H9 (cell line): ENCODE results near the gene PRPF38B. TPM values are rescaled to one million over a fixed set of nuclear protein-coding genes. Genes with fewer than 3 reads are reported as not detected.

Experiments
- DNase-seq: peaks from one replicate; pipeline ENCODE4 v3.0.0-alpha.2; 2017
- H2AFZ ChIP-seq: one replicate; pipeline ENCODE4 v1.6.1; 2013; ENCODE audit warnings: mild to moderate bottlenecking, low read length, control low read depth, moderate library complexity
- H2AK5ac ChIP-seq: 2 replicates; pipeline ENCODE4 v1.6.1; 2013; ENCODE audit warnings: low read length, control low read depth, mixed read lengths; ENCODE audit not compliant: insufficient read length
- H2BK120ac ChIP-seq: one replicate; pipeline ENCODE4 v1.6.1; 2013; ENCODE audit warnings: low read depth, mild to moderate bottlenecking, low read length, control low read depth, inconsistent platforms; ENCODE audit not compliant: poor library complexity, severe bottlenecking
- H2BK12ac ChIP-seq: 2 replicates; pipeline ENCODE4 v1.6.1; 2013; ENCODE audit warnings: low read length, control low read depth, mixed read lengths, low read depth; ENCODE audit not compliant: insufficient read length
- H2BK15ac ChIP-seq: 2 replicates; pipeline ENCODE4 v1.6.1; 2013; ENCODE audit warnings: low read depth, low read length, control low read depth
- H2BK20ac ChIP-seq: one replicate; pipeline ENCODE4 v1.6.1; 2013; ENCODE audit warnings: low read depth, mild to moderate bottlenecking, low read length, control low read depth, inconsistent platforms; ENCODE audit not compliant: poor library complexity, severe bottlenecking
- H2BK5ac ChIP-seq: 2 replicates; pipeline ENCODE4 v1.6.1; 2013; ENCODE audit warnings: low read length, control low read depth, mixed read lengths; ENCODE audit not compliant: insufficient read length
- H3K14ac ChIP-seq: 2 replicates; pipeline ENCODE4 v1.6.1; 2013; ENCODE audit warnings: low read length, control low read depth; ENCODE audit not compliant: insufficient read depth
- H3K18ac ChIP-seq: 2 replicates; pipeline ENCODE4 v1.6.1; 2013; ENCODE audit warnings: low read depth, mild to moderate bottlenecking, mixed read lengths, low read length, control low read depth; ENCODE audit not compliant: insufficient read length
- H3K23ac ChIP-seq: 2 replicates; pipeline ENCODE4 v1.6.1; 2013; ENCODE audit warnings: low read length, control low read depth, mixed read lengths, low read depth; ENCODE audit not compliant: insufficient read length
- H3K23me2 ChIP-seq: 2 replicates; pipeline ENCODE4 v1.6.1; 2013; ENCODE audit warnings: low read depth, mild to moderate bottlenecking, mixed read lengths, low read length, control low read depth; ENCODE audit not compliant: insufficient read length, poor library complexity, severe bottlenecking
- H3K27ac ChIP-seq: 2 replicates; pipeline ENCODE4 v1.5.1; 2013; ENCODE audit warnings: low read length, control low read depth, mixed read lengths, low read depth; ENCODE audit not compliant: insufficient read length
- H3K27me3 ChIP-seq: 2 replicates; pipeline ENCODE4 v1.6.1; 2013; ENCODE audit warnings: low read length, control low read depth, inconsistent platforms; ENCODE audit not compliant: insufficient read depth
- H3K4ac ChIP-seq: 2 replicates; pipeline ENCODE4 v1.6.1; 2013; ENCODE audit warnings: low read depth, mild to moderate bottlenecking, control low read depth, inconsistent platforms, low read length, moderate library complexity
- H3K4me1 ChIP-seq: 2 replicates; pipeline ENCODE4 v1.6.1; 2013; ENCODE audit warnings: low read length, control low read depth, inconsistent platforms; ENCODE audit not compliant: insufficient read depth
- H3K4me2 ChIP-seq: 2 replicates; pipeline ENCODE4 v1.6.1; 2013; ENCODE audit warnings: low read length, control low read depth, mixed read lengths; ENCODE audit not compliant: insufficient read length, insufficient read depth
- H3K56ac ChIP-seq: 2 replicates; pipeline ENCODE4 v1.6.1; 2013; ENCODE audit warnings: low read depth, mild to moderate bottlenecking, mixed read lengths, low read length, control low read depth; ENCODE audit not compliant: insufficient read length
- H3K79me1 ChIP-seq: 2 replicates; pipeline ENCODE4 v1.6.1; 2013; ENCODE audit warnings: low read depth, mild to moderate bottlenecking, moderate library complexity, low read length, control low read depth, inconsistent platforms; ENCODE audit not compliant: insufficient read depth, poor library complexity, severe bottlenecking
- H3K79me2 ChIP-seq: 2 replicates; pipeline ENCODE4 v1.6.1; 2013; ENCODE audit warnings: low read length, control low read depth, inconsistent platforms; ENCODE audit not compliant: insufficient read depth
- H3K9ac ChIP-seq: 2 replicates; pipeline ENCODE4 v1.6.1; 2013; ENCODE audit warnings: low read length, control low read depth, mixed read lengths; ENCODE audit not compliant: insufficient read length; ENCODE audit errors: extremely low read depth
- H3K9me3 ChIP-seq: one replicate; pipeline ENCODE4 v1.6.1; 2013; ENCODE audit warnings: low read depth, low read length, inconsistent platforms; ENCODE audit not compliant: control insufficient read depth
- H3T11ph ChIP-seq: one replicate; pipeline ENCODE4 v1.6.1; 2013; ENCODE audit warnings: mild to moderate bottlenecking, low read length, control low read depth, inconsistent platforms
- H4K20me1 ChIP-seq: one replicate; pipeline ENCODE4 v1.6.1; 2013; ENCODE audit not compliant: control insufficient read depth, insufficient read length, insufficient read depth
- H4K5ac ChIP-seq: 2 replicates; pipeline ENCODE4 v1.6.1; 2013; ENCODE audit warnings: low read depth, mild to moderate bottlenecking, mixed read lengths, low read length, control low read depth; ENCODE audit not compliant: insufficient read length
- H4K8ac ChIP-seq: replicated peaks from 2 replicates; pipeline ENCODE4 v1.6.1; 2013; ENCODE audit warnings: low read length, control low read depth, mixed read lengths, low read depth; ENCODE audit not compliant: insufficient read length
- H4K91ac ChIP-seq: 2 replicates; pipeline ENCODE4 v1.6.1; 2013; ENCODE audit warnings: low read depth, mild to moderate bottlenecking, moderate library complexity, mixed read lengths, low read length, control low read depth; ENCODE audit not compliant: insufficient read length
- H3K27ac Mint-ChIP-seq, 3 experiments: 2 replicates in 2 of 3; 3 replicates in 1 of 3; pipeline ENCODE4 v1.8.0; 2020 to 2021; ENCODE audit warnings: mixed read lengths in 3 of 3, mild to moderate bottlenecking in 1 of 3, moderate library complexity in 1 of 3
- H3K27me3 Mint-ChIP-seq: 2 replicates; pipeline ENCODE4 v1.8.0; 2021; ENCODE audit warnings: low read depth, mild to moderate bottlenecking, moderate library complexity, mixed read lengths
- H3K36me3 Mint-ChIP-seq, 3 experiments: 2 replicates in 2 of 3; 3 replicates in 1 of 3; pipeline ENCODE4 v1.8.0; 2020 to 2021; ENCODE audit warnings: low read depth in 3 of 3, mixed read lengths in 3 of 3; ENCODE audit not compliant: insufficient read depth in 1 of 3
- H3K4me1 Mint-ChIP-seq, 2 experiments: 2 replicates each; pipeline ENCODE4 v1.8.0; 2020; ENCODE audit warnings: mixed read lengths in 2 of 2
- H3K4me3 Mint-ChIP-seq, 2 experiments: 2 replicates in 1 of 2; 3 replicates in 1 of 2; pipeline ENCODE4 v1.8.0; 2020 to 2021; ENCODE audit warnings: mild to moderate bottlenecking in 2 of 2, mixed read lengths in 2 of 2, moderate library complexity in 1 of 2
- H3K9me3 Mint-ChIP-seq, 2 experiments: 2 replicates in 1 of 2; 3 replicates in 1 of 2; pipeline ENCODE4 v1.8.0; 2020; ENCODE audit warnings: mild to moderate bottlenecking in 2 of 2, mixed read lengths in 2 of 2, moderate library complexity in 1 of 2
- CTCF ChIP-seq: fragments of 200-600 bp; sonication (generic); conservative IDR thresholded peaks from 3 replicates; pipeline ENCODE4 v1.8.0; 2021; ENCODE audit warnings: antibody characterized with exemption, mild to moderate bottlenecking
- WGBS: extraction: QIAGEN DNeasy Blood & Tissue Kit; methylation state at CpG from one replicate; pipeline ENCODE4 v1.1.7; 2013; ENCODE audit warnings: missing lambda C conversion rate, low lambda C conversion rate, mixed read lengths; ENCODE audit not compliant: insufficient read length; ENCODE audit errors: extremely low coverage; 5-methylcytosine and 5-hydroxymethylcytosine counted together
- total RNA-seq: library from RNA; stranded (reverse); gene quantifications from 2 replicates; pipeline ENCODE4 v1.2.1, GENCODE V29; 2021

The PRPF38B gene
- total RNA-seq, 1 experiment from 2014 or later: 60.0 TPM

DNA sequence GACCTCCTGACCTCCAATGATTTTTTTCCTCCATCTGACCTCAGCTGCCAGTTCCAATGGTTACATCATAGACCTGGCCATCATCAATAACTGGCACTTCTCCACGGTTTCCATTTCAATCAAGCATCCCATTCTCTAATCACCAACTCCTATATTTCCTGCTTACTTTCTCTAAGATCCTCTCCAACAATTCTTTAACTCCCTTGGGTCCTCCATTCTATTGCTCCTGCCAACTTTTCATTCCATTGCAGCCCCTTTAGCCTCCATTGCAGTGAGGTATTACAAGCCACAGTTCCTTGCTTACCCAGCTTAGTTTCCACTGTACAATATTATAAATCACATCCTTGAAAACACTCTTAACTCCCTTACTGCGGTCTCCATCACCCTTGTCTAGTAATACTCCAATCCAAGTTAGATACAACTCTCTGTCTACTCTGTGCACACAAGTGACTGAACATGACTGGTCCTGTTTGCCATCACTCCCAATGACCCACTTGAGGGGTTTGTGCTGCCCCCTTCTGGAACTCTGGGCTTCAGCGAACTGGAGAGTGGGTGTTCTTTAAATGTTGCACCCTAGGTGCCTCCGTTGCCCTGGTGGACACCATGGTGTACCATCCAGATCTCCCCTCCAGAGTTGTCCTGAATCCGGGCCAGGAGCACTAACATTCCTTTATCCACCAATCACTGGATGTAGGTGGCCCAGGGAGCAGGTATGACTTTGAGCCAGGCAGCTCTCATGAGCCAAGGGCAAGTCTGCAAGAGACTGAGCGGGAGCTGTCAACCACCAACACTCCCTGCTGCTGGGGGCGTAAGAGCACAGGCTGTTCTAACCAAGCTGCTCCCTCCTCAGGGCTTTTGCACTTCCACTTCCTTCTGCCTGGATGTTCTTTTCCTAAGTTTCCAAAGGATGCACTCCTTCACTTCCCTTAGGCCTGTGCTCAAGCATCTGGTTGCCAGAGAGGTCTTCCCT is 16.9 kb downstream of the PRPF38B start:
- no peak overlapping the region for H3K4me2 ChIP-seq
- DNase-seq: peak; percentile 75
- H2AFZ ChIP-seq: no peak overlapping the region
- no peak overlapping the region for H2BK15ac ChIP-seq
- no peak overlapping the region for H3K4ac ChIP-seq
- H3K79me1 ChIP-seq: no peaks in the 10 kb centered on the region
- H3K56ac ChIP-seq: no peak overlapping the region
- no peaks in the 10 kb centered on the region for H3K27me3 ChIP-seq
- Mint-ChIP-seq H3K27ac (no peak overlapping the region), H3K9me3 (no peaks in the 10 kb centered on the region), H3K4me1 (peaks cover 2 to 20% of the 10 kb centered on the region in 2 experiments), H3K36me3 (no peaks in the 10 kb centered on the region), H3K27me3 (peaks cover 1% of the 10 kb centered on the region), H3K4me3 (no peak overlapping the region)
- no peaks in the 10 kb centered on the region for H4K20me1 ChIP-seq
- H2BK12ac ChIP-seq: no peak overlapping the region
- H3K14ac ChIP-seq: no peak overlapping the region
- H2BK5ac ChIP-seq: no peak overlapping the region
- no peak overlapping the region for H4K91ac ChIP-seq
- H4K8ac ChIP-seq: no peak overlapping the region
- no peak overlapping the region for H3T11ph ChIP-seq
- H3K18ac ChIP-seq: no peak overlapping the region
- no peak overlapping the region for H3K23ac ChIP-seq
- no peak overlapping the region for H2BK120ac ChIP-seq
- TF ChIP-seq CTCF: peak; percentile 74
- H3K79me2 ChIP-seq: no peaks in the 10 kb centered on the region
- no peaks in the 10 kb centered on the region for H3K4me1 ChIP-seq
- no peaks in the 10 kb centered on the region for H3K9me3 ChIP-seq
- no peak overlapping the region for H3K9ac ChIP-seq
- no CpG with 5 or more reads among the region's 7 CpGs for WGBS
- no peaks in the 10 kb centered on the region for H3K23me2 ChIP-seq
- no peak overlapping the region for H3K27ac ChIP-seq
- no peak overlapping the region for H2BK20ac ChIP-seq
- no peak overlapping the region for H2AK5ac ChIP-seq
- H4K5ac ChIP-seq: no peak overlapping the region
